Activated CD4-positive, alpha-beta T cell treated with anti-CD3 and anti-CD28 coated beads, Interleukin-2, amount 50 U/mL, for 48 hours (primary cell): ENCODE measurements around the gene CD37.

Experiments used
- DNase-seq, 2 experiments: peaks; one replicate each; pipeline ENCODE4 v3.0.0-alpha.2; 2020

Gene CD37

GRCh38 chr19:49383599-49383998, 48.4 kb downstream of the CD37 start:
- DNase-seq = no peak

- DNase-seq = peak; percentile 80 to 81
Measured at GRCh38 chr19:49387936-49388372, 52.7 kb downstream of the CD37 start, which contains the start of gene KASH5. Gene KASH5 (plus strand): TSS chr19:49388249. CDS start chr19:49390884, 2,635 bp downstream.

GRCh38 chr19:49389406-49389805, 54.2 kb downstream of the CD37 start:
- DNase-seq = no peak
